NB4 (cell line): Measurements from ENCODE around the gene OR10A4.

Source experiments
- CTCF ChIP-seq: IDR thresholded peaks from one replicate; pipeline ENCODE4 v1.5.1; 2012; ENCODE audit warnings: low read depth, low read length
- MYC ChIP-seq: IDR thresholded peaks from 2 replicates; pipeline ENCODE4 v1.6.1; 2011; ENCODE audit warnings: low read depth, low read length
- POLR2A ChIP-seq: IDR thresholded peaks from 2 replicates; pipeline ENCODE4 v1.6.1; 2011; ENCODE audit warnings: mild to moderate bottlenecking; ENCODE audit not compliant: insufficient read length; ENCODE audit errors: extremely low read depth

- TF ChIP-seq CTCF (no peak), POLR2A (no peak), MYC (no peak)
Measured at GRCh38 chr11:6894097-6894496, 17.7 kb downstream of the OR10A4 start.
